Neural crest cell (in vitro differentiated cells): ENCODE measurements around the gene RAPGEF5. TPM values are rescaled to one million over a fixed set of nuclear protein-coding genes. Genes with fewer than 3 reads are reported as not detected.

Experiments used
- DNase-seq: peaks from one replicate; pipeline ENCODE4 v3.0.0; 2021; ENCODE audit warnings: low read depth, mixed read lengths, low spot score
- H3K27ac Mint-ChIP-seq: one replicate; pipeline ENCODE4 v1.8.0; 2021; ENCODE audit warnings: mild to moderate bottlenecking, mixed read lengths; ENCODE audit not compliant: unreplicated experiment
- H3K27me3 Mint-ChIP-seq: 2 replicates; pipeline ENCODE4 v1.8.0; 2021; ENCODE audit warnings: low read depth, mild to moderate bottlenecking, mixed read lengths
- H3K36me3 Mint-ChIP-seq: 2 replicates; pipeline ENCODE4 v1.8.0; 2021; ENCODE audit warnings: low read depth, mild to moderate bottlenecking, mixed read lengths
- H3K4me1 Mint-ChIP-seq: 2 replicates; pipeline ENCODE4 v1.8.0; 2021; ENCODE audit warnings: mixed read lengths
- H3K4me3 Mint-ChIP-seq: one replicate; pipeline ENCODE4 v1.8.0; 2021; ENCODE audit warnings: mild to moderate bottlenecking, mixed read lengths
- H3K9me3 Mint-ChIP-seq: 2 replicates; pipeline ENCODE4 v1.8.0; 2021; ENCODE audit warnings: mixed read lengths
- total RNA-seq: library from RNA; stranded (reverse); gene quantifications from 2 replicates; pipeline ENCODE4 v1.2.1, GENCODE V29; 2021
- TF ChIP-seq, protein P1 (sequence below): fragments of 200-600 bp; sonication (generic); conservative IDR thresholded peaks from 2 replicates; pipeline ENCODE4 v1.5.0; 2021; ENCODE audit warnings: antibody characterized with exemption, mild to moderate bottlenecking

Gene RAPGEF5
- total RNA-seq, 1 donor from 2014 or later: 6.0 TPM

DNA sequence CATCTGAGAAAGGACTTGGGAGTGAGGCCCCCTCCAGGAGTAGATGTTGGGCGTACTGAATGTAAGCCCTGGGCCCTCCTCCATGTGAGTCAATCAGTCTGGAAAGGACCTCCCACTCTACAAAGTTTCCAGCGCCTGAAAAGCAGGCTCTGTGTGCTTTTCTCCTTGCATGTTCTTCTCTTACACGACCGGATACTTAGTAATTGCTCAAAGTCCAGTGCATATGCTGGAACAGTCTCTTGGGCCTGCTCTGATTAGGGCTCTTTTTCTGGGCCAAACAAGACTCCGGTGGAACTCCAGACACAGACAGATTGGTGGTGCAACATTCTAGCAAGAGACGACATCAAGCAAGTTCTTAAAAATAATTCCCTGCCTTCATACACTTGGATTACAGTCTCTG lies 38.3 kb upstream of the RAPGEF5 start:
- H3K36me3 Mint-ChIP-seq: no peaks in the 10 kb centered on the region
- H3K4me1 Mint-ChIP-seq: no peaks in the 10 kb centered on the region
- H3K27me3 Mint-ChIP-seq: no peaks in the 10 kb centered on the region
- TF ChIP-seq, protein P1, sequence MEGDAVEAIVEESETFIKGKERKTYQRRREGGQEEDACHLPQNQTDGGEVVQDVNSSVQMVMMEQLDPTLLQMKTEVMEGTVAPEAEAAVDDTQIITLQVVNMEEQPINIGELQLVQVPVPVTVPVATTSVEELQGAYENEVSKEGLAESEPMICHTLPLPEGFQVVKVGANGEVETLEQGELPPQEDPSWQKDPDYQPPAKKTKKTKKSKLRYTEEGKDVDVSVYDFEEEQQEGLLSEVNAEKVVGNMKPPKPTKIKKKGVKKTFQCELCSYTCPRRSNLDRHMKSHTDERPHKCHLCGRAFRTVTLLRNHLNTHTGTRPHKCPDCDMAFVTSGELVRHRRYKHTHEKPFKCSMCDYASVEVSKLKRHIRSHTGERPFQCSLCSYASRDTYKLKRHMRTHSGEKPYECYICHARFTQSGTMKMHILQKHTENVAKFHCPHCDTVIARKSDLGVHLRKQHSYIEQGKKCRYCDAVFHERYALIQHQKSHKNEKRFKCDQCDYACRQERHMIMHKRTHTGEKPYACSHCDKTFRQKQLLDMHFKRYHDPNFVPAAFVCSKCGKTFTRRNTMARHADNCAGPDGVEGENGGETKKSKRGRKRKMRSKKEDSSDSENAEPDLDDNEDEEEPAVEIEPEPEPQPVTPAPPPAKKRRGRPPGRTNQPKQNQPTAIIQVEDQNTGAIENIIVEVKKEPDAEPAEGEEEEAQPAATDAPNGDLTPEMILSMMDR: no peak
- no peak overlapping the region for H3K27ac Mint-ChIP-seq
- no peak overlapping the region for H3K4me3 Mint-ChIP-seq
- DNase-seq: no peak
- H3K9me3 Mint-ChIP-seq: no peaks in the 10 kb centered on the region

- DNase-seq: no peak
- Mint-ChIP-seq H3K4me3 (no peak overlapping the region), H3K9me3 (no peaks in the 10 kb centered on the region), H3K4me1 (no peaks in the 10 kb centered on the region), H3K36me3 (no peaks in the 10 kb centered on the region), H3K27ac (no peak overlapping the region), H3K27me3 (no peaks in the 10 kb centered on the region)
- TF ChIP-seq, protein P1: no peak
These were observed 37.8 kb upstream of the RAPGEF5 start for GRCh38 chr7:22394739-22395138.

- no peak for DNase-seq
- Mint-ChIP-seq H3K9me3 (no peaks in the 10 kb centered on the region), H3K36me3 (no peaks in the 10 kb centered on the region), H3K27ac (no peak overlapping the region), H3K4me3 (no peak overlapping the region), H3K27me3 (no peaks in the 10 kb centered on the region), H3K4me1 (no peaks in the 10 kb centered on the region)
- TF ChIP-seq, protein P1: no peak
These were observed 37.2 kb upstream of the RAPGEF5 start for GRCh38 chr7:22393913-22394729.

- Mint-ChIP-seq H3K36me3 (no peaks in the 10 kb centered on the region), H3K4me3 (no peak overlapping the region), H3K4me1 (no peaks in the 10 kb centered on the region), H3K27ac (no peak overlapping the region), H3K27me3 (no peaks in the 10 kb centered on the region), H3K9me3 (no peaks in the 10 kb centered on the region)
- DNase-seq: no peak
- TF ChIP-seq, protein P1: no peak
These were observed 33.6 kb upstream of the RAPGEF5 start for GRCh38 chr7:22390516-22390915.

- Mint-ChIP-seq H3K27ac (no peak overlapping the region), H3K9me3 (no peaks in the 10 kb centered on the region), H3K27me3 (no peaks in the 10 kb centered on the region), H3K36me3 (no peaks in the 10 kb centered on the region), H3K4me3 (no peak overlapping the region), H3K4me1 (no peaks in the 10 kb centered on the region)
- TF ChIP-seq, protein P1: no peak
- no peak for DNase-seq
These were observed 32.9 kb upstream of the RAPGEF5 start for GRCh38 chr7:22389892-22390291.
